WTC11 (cell line): Measurements from ENCODE around the gene STK26. TPM values are rescaled to one million over a fixed set of nuclear protein-coding genes. Genes with fewer than 3 reads are reported as not detected.

Experiments
- ATAC-seq: fragments of 200-7000 bp; cut with Tn5 transposase; 2 replicates; pipeline ENCODE4 v1.10.0; 2021; ENCODE audit warnings: mild to moderate bottlenecking, moderate library complexity
- CTCF ChIA-PET: fragments of 300-600 bp; sonication (Branson Sonifier 250); formaldehyde crosslinking; loops from one replicate; lab custom pipeline; 2021; ENCODE audit warnings: antibody characterized with exemption; lab: Charles Lee
- POLR2A ChIA-PET: fragments of 350-600 bp; sonication (Branson Sonifier 250); formaldehyde crosslinking; loops from one replicate; lab custom pipeline; 2021; ENCODE audit warnings: antibody characterized with exemption; lab: Charles Lee
- DNase-seq: peaks from one replicate; pipeline ENCODE4 v3.0.0; 2021; ENCODE audit warnings: low spot score
- H3K27ac Mint-ChIP-seq: 2 replicates; pipeline ENCODE4 v1.8.0; 2021; ENCODE audit warnings: mixed read lengths
- H3K27me3 Mint-ChIP-seq: 2 replicates; pipeline ENCODE4 v1.8.0; 2021; ENCODE audit warnings: low read depth, mild to moderate bottlenecking, moderate library complexity, mixed read lengths
- H3K36me3 Mint-ChIP-seq: 2 replicates; pipeline ENCODE4 v1.8.0; 2021; ENCODE audit warnings: mixed read lengths
- H3K4me1 Mint-ChIP-seq: 2 replicates; pipeline ENCODE4 v1.8.0; 2022; ENCODE audit warnings: mixed read lengths
- H3K4me3 Mint-ChIP-seq: 2 replicates; pipeline ENCODE4 v1.8.0; 2021; ENCODE audit warnings: mild to moderate bottlenecking, moderate library complexity, mixed read lengths
- H3K9me3 Mint-ChIP-seq: 2 replicates; pipeline ENCODE4 v1.8.0; 2021; ENCODE audit warnings: mixed read lengths
- E2F5 ChIP-seq: sonication (generic); formaldehyde crosslinking; IDR thresholded peaks from 2 replicates; pipeline ENCODE4 v1.8.1; 2022; ENCODE audit warnings: mild to moderate bottlenecking, moderate library complexity, missing genetic modification reagents
- ETV6 ChIP-seq: sonication (generic); formaldehyde crosslinking; IDR thresholded peaks from 2 replicates; pipeline ENCODE4 v1.8.1; 2022; ENCODE audit warnings: mild to moderate bottlenecking, missing genetic modification reagents
- FOXJ3 ChIP-seq: sonication (generic); formaldehyde crosslinking; IDR thresholded peaks from 2 replicates; pipeline ENCODE4 v1.9.0; 2021; ENCODE audit warnings: missing genetic modification reagents, mild to moderate bottlenecking, borderline replicate concordance
- FOXP1 ChIP-seq: sonication (generic); formaldehyde crosslinking; IDR thresholded peaks from 2 replicates; pipeline ENCODE4 v1.8.0; 2022; ENCODE audit warnings: missing genetic modification reagents, mild to moderate bottlenecking, moderate library complexity, borderline replicate concordance
- HMGXB4 ChIP-seq: sonication (generic); formaldehyde crosslinking; IDR thresholded peaks from 2 replicates; pipeline ENCODE4 v1.8.1; 2023; ENCODE audit warnings: mild to moderate bottlenecking, moderate library complexity, missing genetic modification reagents
- MYBL2 ChIP-seq: sonication (generic); formaldehyde crosslinking; IDR thresholded peaks from 2 replicates; pipeline ENCODE4 v1.8.1; 2023; ENCODE audit warnings: mild to moderate bottlenecking, moderate library complexity, missing genetic modification reagents
- NFATC4 ChIP-seq: fragments of 250-450 bp; sonication (Bioruptor Pico); IDR thresholded peaks from 2 replicates; pipeline ENCODE4 v1.9.0; 2021; ENCODE audit warnings: mild to moderate bottlenecking
- STAT6 ChIP-seq: sonication (generic); formaldehyde crosslinking; conservative IDR thresholded peaks from 2 replicates; pipeline ENCODE4 v1.8.1; 2023; ENCODE audit warnings: mild to moderate bottlenecking, low read depth, missing genetic modification reagents, moderate library complexity
- TCF7 ChIP-seq: sonication (generic); formaldehyde crosslinking; IDR thresholded peaks from 2 replicates; pipeline ENCODE4 v1.8.0; 2022; ENCODE audit warnings: mild to moderate bottlenecking, low read depth, missing genetic modification reagents, moderate library complexity
- ZNF121 ChIP-seq: sonication (generic); formaldehyde crosslinking; IDR thresholded peaks from 2 replicates; pipeline ENCODE4 v1.8.0; 2023; ENCODE audit warnings: missing genetic modification reagents
- ZNF219 ChIP-seq: sonication (generic); formaldehyde crosslinking; IDR thresholded peaks from 2 replicates; pipeline ENCODE4 v1.8.0; 2023; ENCODE audit warnings: missing genetic modification reagents, mild to moderate bottlenecking, borderline replicate concordance
- ZNF232 ChIP-seq: sonication (generic); formaldehyde crosslinking; IDR thresholded peaks from 2 replicates; pipeline ENCODE4 v1.8.0; 2022; ENCODE audit warnings: mild to moderate bottlenecking, missing genetic modification reagents
- ZNF281 ChIP-seq: sonication (generic); formaldehyde crosslinking; IDR thresholded peaks from 2 replicates; pipeline ENCODE4 v1.8.0; 2023; ENCODE audit warnings: mild to moderate bottlenecking, missing genetic modification reagents
- ZNF396 ChIP-seq: fragments of 250-450 bp; sonication (Bioruptor Pico); IDR thresholded peaks from 2 replicates; pipeline ENCODE4 v1.8.0; 2021; ENCODE audit warnings: mild to moderate bottlenecking, moderate library complexity, borderline replicate concordance
- ZNF512 ChIP-seq: sonication (generic); formaldehyde crosslinking; IDR thresholded peaks from 2 replicates; pipeline ENCODE4 v1.8.1; 2022; ENCODE audit warnings: missing genetic modification reagents, borderline replicate concordance
- ZNF671 ChIP-seq: fragments of 250-450 bp; sonication (Bioruptor Pico); IDR thresholded peaks from 2 replicates; pipeline ENCODE4 v1.8.0; 2021; ENCODE audit warnings: mild to moderate bottlenecking
- total RNA-seq: library from RNA; stranded (reverse); gene quantifications from 3 replicates; pipeline ENCODE4 v1.2.3, GENCODE V29; 2021
- TF ChIP-seq, protein P1 (sequence below): sonication (generic); formaldehyde crosslinking; IDR thresholded peaks from 2 replicates; pipeline ENCODE4 v1.8.1; 2022; ENCODE audit warnings: mild to moderate bottlenecking, missing genetic modification reagents, moderate library complexity, borderline replicate concordance
- TF ChIP-seq, protein P2 (sequence below): sonication (generic); formaldehyde crosslinking; IDR thresholded peaks from 2 replicates; pipeline ENCODE4 v1.8.1; 2023; ENCODE audit warnings: mild to moderate bottlenecking, missing genetic modification reagents
- TF ChIP-seq, protein P3 (sequence below): sonication (generic); formaldehyde crosslinking; IDR thresholded peaks from 2 replicates; pipeline ENCODE4 v1.8.0; 2022; ENCODE audit warnings: mild to moderate bottlenecking, missing genetic modification reagents

Gene STK26
- total RNA-seq, 1 experiment from 2014 or later, result 77.6 TPM

GRCh38 chrX:132058975-132059374 lies 35.9 kb downstream of the STK26 start (continued):
- TF ChIP-seq ZNF281 (CRISPR knock-in tag) (no peak), FOXP1 (CRISPR knock-in tag) (no peak), STAT6 (CRISPR knock-in tag) (no peak), ZNF396 (CRISPR knock-in tag) (no peak), ZNF121 (CRISPR knock-in tag) (no peak), ZNF219 (CRISPR knock-in tag) (no peak), ZNF232 (CRISPR knock-in tag) (no peak), HMGXB4 (CRISPR knock-in tag) (no peak), ZNF671 (CRISPR knock-in tag) (no peak)
- TF ChIP-seq, protein P1, sequence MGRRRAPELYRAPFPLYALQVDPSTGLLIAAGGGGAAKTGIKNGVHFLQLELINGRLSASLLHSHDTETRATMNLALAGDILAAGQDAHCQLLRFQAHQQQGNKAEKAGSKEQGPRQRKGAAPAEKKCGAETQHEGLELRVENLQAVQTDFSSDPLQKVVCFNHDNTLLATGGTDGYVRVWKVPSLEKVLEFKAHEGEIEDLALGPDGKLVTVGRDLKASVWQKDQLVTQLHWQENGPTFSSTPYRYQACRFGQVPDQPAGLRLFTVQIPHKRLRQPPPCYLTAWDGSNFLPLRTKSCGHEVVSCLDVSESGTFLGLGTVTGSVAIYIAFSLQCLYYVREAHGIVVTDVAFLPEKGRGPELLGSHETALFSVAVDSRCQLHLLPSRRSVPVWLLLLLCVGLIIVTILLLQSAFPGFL (CRISPR knock-in tag), result no peak
- TF ChIP-seq, protein P2, sequence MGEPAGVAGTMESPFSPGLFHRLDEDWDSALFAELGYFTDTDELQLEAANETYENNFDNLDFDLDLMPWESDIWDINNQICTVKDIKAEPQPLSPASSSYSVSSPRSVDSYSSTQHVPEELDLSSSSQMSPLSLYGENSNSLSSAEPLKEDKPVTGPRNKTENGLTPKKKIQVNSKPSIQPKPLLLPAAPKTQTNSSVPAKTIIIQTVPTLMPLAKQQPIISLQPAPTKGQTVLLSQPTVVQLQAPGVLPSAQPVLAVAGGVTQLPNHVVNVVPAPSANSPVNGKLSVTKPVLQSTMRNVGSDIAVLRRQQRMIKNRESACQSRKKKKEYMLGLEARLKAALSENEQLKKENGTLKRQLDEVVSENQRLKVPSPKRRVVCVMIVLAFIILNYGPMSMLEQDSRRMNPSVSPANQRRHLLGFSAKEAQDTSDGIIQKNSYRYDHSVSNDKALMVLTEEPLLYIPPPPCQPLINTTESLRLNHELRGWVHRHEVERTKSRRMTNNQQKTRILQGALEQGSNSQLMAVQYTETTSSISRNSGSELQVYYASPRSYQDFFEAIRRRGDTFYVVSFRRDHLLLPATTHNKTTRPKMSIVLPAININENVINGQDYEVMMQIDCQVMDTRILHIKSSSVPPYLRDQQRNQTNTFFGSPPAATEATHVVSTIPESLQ (CRISPR knock-in tag), result no peak
- TF ChIP-seq, protein P3, sequence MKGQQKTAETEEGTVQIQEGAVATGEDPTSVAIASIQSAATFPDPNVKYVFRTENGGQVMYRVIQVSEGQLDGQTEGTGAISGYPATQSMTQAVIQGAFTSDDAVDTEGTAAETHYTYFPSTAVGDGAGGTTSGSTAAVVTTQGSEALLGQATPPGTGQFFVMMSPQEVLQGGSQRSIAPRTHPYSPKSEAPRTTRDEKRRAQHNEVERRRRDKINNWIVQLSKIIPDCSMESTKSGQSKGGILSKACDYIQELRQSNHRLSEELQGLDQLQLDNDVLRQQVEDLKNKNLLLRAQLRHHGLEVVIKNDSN (CRISPR knock-in tag), result no peak

GRCh38 chrX:132059973-132060540 lies 37.0 kb downstream of the STK26 start:
- Mint-ChIP-seq H3K4me1 (no peaks in the 10 kb centered on the region), H3K9me3 (no peaks in the 10 kb centered on the region), H3K27me3 (no peaks in the 10 kb centered on the region), H3K36me3 (peaks cover 7% of the 10 kb centered on the region)
- no peak for ATAC-seq
- ChIA-PET POLR2A (no interaction called here), CTCF (no interaction called here)
- TF ChIP-seq E2F5 (no peak), ZNF396 (CRISPR knock-in tag) (no peak), FOXJ3 (no peak), ETV6 (CRISPR knock-in tag) (no peak), MYBL2 (CRISPR knock-in tag) (no peak), NFATC4 (CRISPR knock-in tag) (no peak), TCF7 (CRISPR knock-in tag) (no peak), ZNF512 (CRISPR knock-in tag) (no peak)
- TF ChIP-seq, all 79 proteins: peak for 0
- H3K4me3 Mint-ChIP-seq, result no peak overlapping the region
- no peak for DNase-seq
- H3K27ac Mint-ChIP-seq, result no peak overlapping the region
